Panc1 (cell line): ENCODE measurements around the gene MACF1. TPM values are rescaled to one million over a fixed set of nuclear protein-coding genes. Genes with fewer than 3 reads are reported as not detected.

Experiments used
- ATAC-seq: fragments of 200-7000 bp; cut with Tn5 transposase; 2 replicates; pipeline ENCODE4 v1.9.1; 2020; ENCODE audit warnings: mild to moderate bottlenecking, moderate library complexity
- BruUV-seq: library from RNA; stranded (reverse); fragments of 400-500 nt; replicated peaks from 2 replicates; lab custom pipeline; 2021; lab: Mats Ljungman, UMichigan
- CTCF ChIA-PET: fragments of 300-600 bp; sonication (Branson Sonifier 250); formaldehyde crosslinking; loops from one replicate; lab custom pipeline; 2022; ENCODE audit warnings: antibody characterized with exemption; lab: Charles Lee
- POLR2A ChIA-PET: fragments of 300-600 bp; sonication (Branson Sonifier 250); formaldehyde crosslinking; loops from one replicate; lab custom pipeline; 2022; ENCODE audit warnings: antibody characterized with exemption; lab: Charles Lee
- DNase-seq: peaks from one replicate; pipeline ENCODE4 v3.0.0-alpha.2; 2010; ENCODE audit warnings: low read depth, low spot score
- H3K27ac ChIP-seq: 2 replicates; pipeline ENCODE4 v1.5.1; 2011; ENCODE audit warnings: mild to moderate bottlenecking, low read length, inconsistent platforms
- H3K27me3 ChIP-seq: fragments of 200-500 bp; sonication (Bioruptor generic); 2 replicates; pipeline ENCODE4 v1.6.0; 2014; ENCODE audit warnings: low read length, inconsistent platforms; ENCODE audit not compliant: control insufficient read depth, insufficient read depth
- H3K36me3 ChIP-seq: fragments of 200-500 bp; sonication (Bioruptor generic); 2 replicates; pipeline ENCODE4 v1.5.1; 2014; ENCODE audit warnings: inconsistent platforms, mild to moderate bottlenecking, low read length, moderate library complexity; ENCODE audit not compliant: control insufficient read depth, insufficient read depth
- H3K4me1 ChIP-seq: 2 replicates; pipeline ENCODE4 v1.5.1; 2011; ENCODE audit warnings: inconsistent platforms, mild to moderate bottlenecking, low read length, moderate library complexity; ENCODE audit not compliant: control insufficient read depth, insufficient read depth
- H3K4me3 ChIP-seq, 2 experiments: 2 replicates each; pipeline ENCODE4 v1.5.1; 2011 to 2012; ENCODE audit warnings: low read depth in 2 of 2, low read length in 2 of 2, mild to moderate bottlenecking in 2 of 2, inconsistent platforms in 1 of 2, moderate library complexity in 1 of 2
- H3K9me3 ChIP-seq: fragments of 200-500 bp; sonication (Bioruptor generic); 2 replicates; pipeline ENCODE4 v1.5.1; 2014; ENCODE audit warnings: low read depth, mild to moderate bottlenecking, inconsistent platforms, low read length, moderate library complexity; ENCODE audit not compliant: control insufficient read depth, insufficient read depth
- POLR2AphosphoS5 ChIP-seq: IDR thresholded peaks from 2 replicates; pipeline ENCODE4 v1.6.1; 2012; ENCODE audit warnings: mild to moderate bottlenecking, low read depth, low read length, moderate library complexity
- SIN3A ChIP-seq: IDR thresholded peaks from 2 replicates; pipeline ENCODE4 v1.6.1; 2012; ENCODE audit warnings: low read depth, mild to moderate bottlenecking, low read length, moderate library complexity, borderline replicate concordance; ENCODE audit not compliant: insufficient read depth
- TCF7L2 ChIP-seq: IDR thresholded peaks from 2 replicates; pipeline ENCODE4 v1.6.1; 2011; ENCODE audit warnings: mild to moderate bottlenecking, low read depth, low read length, inconsistent platforms
- in situ Hi-C: cut with HindIII; loops from 2 replicates; pipeline ENCODE4 v1.10.0; 2016; ENCODE audit warnings: low sequenced_read_pairs, low pct_unique_long_range_greater_than_20kb
- intact Hi-C: fragments of 100-400 bp; cut with micrococcal nuclease; formaldehyde crosslinking; loops from one replicate; pipeline ENCODE4 v1.10.0; 2022; ENCODE audit not compliant: unreplicated experiment
- total RNA-seq: library from RNA; stranded (reverse); gene quantifications from one replicate; pipeline ENCODE4 v1.2.1, GENCODE V29; 2021; ENCODE audit not compliant: unreplicated experiment
- TF ChIP-seq, protein P1 (sequence below): fragments of 450-650 bp; IDR thresholded peaks from 2 replicates; pipeline ENCODE4 v1.5.1; 2017; ENCODE audit warnings: mild to moderate bottlenecking
- TF ChIP-seq, protein P2 (sequence below), 2 experiments: IDR thresholded peaks; 2 replicates each; pipeline ENCODE4 v1.6.1; 2011 to 2012; ENCODE audit warnings: low read depth in 2 of 2, control low read depth in 1 of 2, low read length in 1 of 2, mild to moderate bottlenecking in 1 of 2, moderate library complexity in 1 of 2; ENCODE audit not compliant: insufficient read depth in 1 of 2

MACF1 gene
- total RNA-seq, 1 experiment from 2014 or later = 413 TPM

DNA sequence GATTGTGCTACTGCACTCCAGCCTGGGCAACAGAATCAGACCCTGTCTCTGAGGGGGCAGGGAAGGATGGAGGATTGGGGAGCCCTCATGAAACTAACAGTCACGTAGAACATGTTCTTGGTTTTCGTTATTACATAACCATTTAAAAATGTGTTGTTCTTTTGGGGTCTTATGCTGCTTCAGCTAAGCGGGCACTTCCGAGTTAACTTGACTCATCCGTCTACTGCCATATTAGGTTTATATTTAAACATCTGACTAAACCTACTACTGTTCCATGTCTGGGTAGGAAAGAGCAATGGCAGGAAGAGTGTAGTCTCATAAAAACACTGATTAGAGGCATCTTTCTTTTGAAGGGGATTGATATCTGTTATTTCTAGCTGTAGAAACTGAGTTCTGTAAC is 227.4 kb downstream of the MACF1 start:
- Histone ChIP-seq H3K27ac (no peak overlapping the region), H3K9me3 (no peaks in the 10 kb centered on the region), H3K36me3 (peaks cover 83% of the 10 kb centered on the region), H3K27me3 (no peaks in the 10 kb centered on the region), H3K4me1 (no peaks in the 10 kb centered on the region), H3K4me3 (no peak overlapping the region)
- CTCF ChIA-PET = no interaction called here
- in situ Hi-C loops (no loop called here), intact Hi-C loops (no loop called here)
- BruUV-seq = no TSS peak
- TF ChIP-seq, protein P1, sequence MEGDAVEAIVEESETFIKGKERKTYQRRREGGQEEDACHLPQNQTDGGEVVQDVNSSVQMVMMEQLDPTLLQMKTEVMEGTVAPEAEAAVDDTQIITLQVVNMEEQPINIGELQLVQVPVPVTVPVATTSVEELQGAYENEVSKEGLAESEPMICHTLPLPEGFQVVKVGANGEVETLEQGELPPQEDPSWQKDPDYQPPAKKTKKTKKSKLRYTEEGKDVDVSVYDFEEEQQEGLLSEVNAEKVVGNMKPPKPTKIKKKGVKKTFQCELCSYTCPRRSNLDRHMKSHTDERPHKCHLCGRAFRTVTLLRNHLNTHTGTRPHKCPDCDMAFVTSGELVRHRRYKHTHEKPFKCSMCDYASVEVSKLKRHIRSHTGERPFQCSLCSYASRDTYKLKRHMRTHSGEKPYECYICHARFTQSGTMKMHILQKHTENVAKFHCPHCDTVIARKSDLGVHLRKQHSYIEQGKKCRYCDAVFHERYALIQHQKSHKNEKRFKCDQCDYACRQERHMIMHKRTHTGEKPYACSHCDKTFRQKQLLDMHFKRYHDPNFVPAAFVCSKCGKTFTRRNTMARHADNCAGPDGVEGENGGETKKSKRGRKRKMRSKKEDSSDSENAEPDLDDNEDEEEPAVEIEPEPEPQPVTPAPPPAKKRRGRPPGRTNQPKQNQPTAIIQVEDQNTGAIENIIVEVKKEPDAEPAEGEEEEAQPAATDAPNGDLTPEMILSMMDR = no peak
- TF ChIP-seq, protein P2, sequence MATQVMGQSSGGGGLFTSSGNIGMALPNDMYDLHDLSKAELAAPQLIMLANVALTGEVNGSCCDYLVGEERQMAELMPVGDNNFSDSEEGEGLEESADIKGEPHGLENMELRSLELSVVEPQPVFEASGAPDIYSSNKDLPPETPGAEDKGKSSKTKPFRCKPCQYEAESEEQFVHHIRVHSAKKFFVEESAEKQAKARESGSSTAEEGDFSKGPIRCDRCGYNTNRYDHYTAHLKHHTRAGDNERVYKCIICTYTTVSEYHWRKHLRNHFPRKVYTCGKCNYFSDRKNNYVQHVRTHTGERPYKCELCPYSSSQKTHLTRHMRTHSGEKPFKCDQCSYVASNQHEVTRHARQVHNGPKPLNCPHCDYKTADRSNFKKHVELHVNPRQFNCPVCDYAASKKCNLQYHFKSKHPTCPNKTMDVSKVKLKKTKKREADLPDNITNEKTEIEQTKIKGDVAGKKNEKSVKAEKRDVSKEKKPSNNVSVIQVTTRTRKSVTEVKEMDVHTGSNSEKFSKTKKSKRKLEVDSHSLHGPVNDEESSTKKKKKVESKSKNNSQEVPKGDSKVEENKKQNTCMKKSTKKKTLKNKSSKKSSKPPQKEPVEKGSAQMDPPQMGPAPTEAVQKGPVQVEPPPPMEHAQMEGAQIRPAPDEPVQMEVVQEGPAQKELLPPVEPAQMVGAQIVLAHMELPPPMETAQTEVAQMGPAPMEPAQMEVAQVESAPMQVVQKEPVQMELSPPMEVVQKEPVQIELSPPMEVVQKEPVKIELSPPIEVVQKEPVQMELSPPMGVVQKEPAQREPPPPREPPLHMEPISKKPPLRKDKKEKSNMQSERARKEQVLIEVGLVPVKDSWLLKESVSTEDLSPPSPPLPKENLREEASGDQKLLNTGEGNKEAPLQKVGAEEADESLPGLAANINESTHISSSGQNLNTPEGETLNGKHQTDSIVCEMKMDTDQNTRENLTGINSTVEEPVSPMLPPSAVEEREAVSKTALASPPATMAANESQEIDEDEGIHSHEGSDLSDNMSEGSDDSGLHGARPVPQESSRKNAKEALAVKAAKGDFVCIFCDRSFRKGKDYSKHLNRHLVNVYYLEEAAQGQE (IDR thresholded peaks at IDR 0.05; ENCODE audit: insufficient read depth in 1 of 2, low read depth in 2 of 2, low read length in 1 of 2) = no peak
- no peak for TF ChIP-seq SIN3A
- no peak for TF ChIP-seq TCF7L2
- TF ChIP-seq POLR2AphosphoS5 = no peak
- POLR2A ChIA-PET = interaction anchor here (0.7 kb wide), 1 partner anchor 181 kb away, joined by 3 read pairs; no protein-coding TSS in a partner anchor
- ATAC-seq (no peak), DNase-seq (no peak)

- DNase-seq (no peak), ATAC-seq (no peak)
- Histone ChIP-seq H3K4me1 (no peaks in the 10 kb centered on the region), H3K36me3 (peaks cover 68% of the 10 kb centered on the region), H3K27me3 (no peaks in the 10 kb centered on the region), H3K4me3 (no peak overlapping the region), H3K27ac (no peak overlapping the region), H3K9me3 (no peaks in the 10 kb centered on the region)
- in situ Hi-C loops = no loop called here
- ChIA-PET POLR2A (no interaction called here), CTCF (no interaction called here)
- no peak for TF ChIP-seq POLR2AphosphoS5
- intact Hi-C loops = no loop called here
- BruUV-seq = no TSS peak
Observed at GRCh38 chr1:39434797-39435395, 230.4 kb downstream of the MACF1 start.

- intact Hi-C loops (no loop called here), in situ Hi-C loops (no loop called here)
- CTCF ChIA-PET = no interaction called here
- Histone ChIP-seq H3K27me3 (no peaks in the 10 kb centered on the region), H3K27ac (no peak overlapping the region), H3K4me3 (no peak overlapping the region), H3K9me3 (no peaks in the 10 kb centered on the region), H3K4me1 (no peaks in the 10 kb centered on the region), H3K36me3 (peaks cover 70% of the 10 kb centered on the region)
- no peak for DNase-seq
- TF ChIP-seq TCF7L2 = no peak
- TF ChIP-seq SIN3A = no peak
- TF ChIP-seq, protein P2 (IDR thresholded peaks at IDR 0.05; ENCODE audit: insufficient read depth in 1 of 2, low read depth in 2 of 2, low read length in 1 of 2) = no peak
- TF ChIP-seq, protein P1 = no peak
- no peak for TF ChIP-seq POLR2AphosphoS5
- BruUV-seq = no TSS peak
- ATAC-seq = no peak
- POLR2A ChIA-PET = no interaction called here
Observed at GRCh38 chr1:39435597-39435996, 231.1 kb downstream of the MACF1 start.
